HUES64 (cell line): ENCODE measurements around the gene SPATA12.

Experiments
- H3K27ac ChIP-seq: 2 replicates; pipeline ENCODE4 v1.7.0; 2013; ENCODE audit warnings: low read depth, low read length, inconsistent platforms
- H3K27me3 ChIP-seq: 2 replicates; pipeline ENCODE4 v1.6.1; 2013; ENCODE audit warnings: mild to moderate bottlenecking, low read length; ENCODE audit not compliant: insufficient read depth
- H3K36me3 ChIP-seq: 2 replicates; pipeline ENCODE4 v1.6.1; 2013; ENCODE audit warnings: mild to moderate bottlenecking, low read length; ENCODE audit not compliant: insufficient read depth
- H3K4me1 ChIP-seq: 2 replicates; pipeline ENCODE4 v1.6.1; 2013; ENCODE audit warnings: mild to moderate bottlenecking, low read length, moderate library complexity; ENCODE audit not compliant: insufficient read depth
- H3K4me3 ChIP-seq: 2 replicates; pipeline ENCODE4 v1.5.1; 2013; ENCODE audit warnings: mild to moderate bottlenecking, low read length, moderate library complexity
- H3K9ac ChIP-seq: 2 replicates; pipeline ENCODE4 v1.6.1; 2013; ENCODE audit warnings: mild to moderate bottlenecking, low read depth, low read length
- H3K9me3 ChIP-seq: 2 replicates; pipeline ENCODE4 v1.6.1; 2013; ENCODE audit warnings: low read depth, low read length; ENCODE audit not compliant: insufficient read depth
- WGBS: fragments of 150-250, 120-280 bp; methylation state at CpG from one replicate; pipeline ENCODE4 v1.1.7; 2013; ENCODE audit warnings: missing lambda C conversion rate; 5-methylcytosine and 5-hydroxymethylcytosine counted together

SPATA12 gene

GRCh38 chr3:57029924-57030323, 30.5 kb upstream of the SPATA12 start:
- no peak overlapping the region for H3K4me3 ChIP-seq
- no peaks in the 10 kb centered on the region for H3K27me3 ChIP-seq
- H3K27ac ChIP-seq, result no peak overlapping the region
- WGBS, result 91% methylated on average over 7 of the region's 7 CpGs
- no peaks in the 10 kb centered on the region for H3K9me3 ChIP-seq
- H3K9ac ChIP-seq, result no peak overlapping the region
- no peaks in the 10 kb centered on the region for H3K4me1 ChIP-seq
- no peaks in the 10 kb centered on the region; the same call in 1 of the 2 replicates for H3K36me3 ChIP-seq

- Histone ChIP-seq H3K4me1 (no peaks in the 10 kb centered on the region), H3K9ac (no peak overlapping the region), H3K36me3 (no peaks in the 10 kb centered on the region; the same call in 1 of the 2 replicates), H3K27me3 (no peaks in the 10 kb centered on the region), H3K9me3 (no peaks in the 10 kb centered on the region), H3K27ac (no peak overlapping the region), H3K4me3 (no peak overlapping the region)
- 96% methylated on average over 3 of the region's 3 CpGs for WGBS
Measured at GRCh38 chr3:57030721-57031120, 29.7 kb upstream of the SPATA12 start.

- 84% methylated on average over 5 of the region's 5 CpGs for WGBS
- no peak overlapping the region for H3K27ac ChIP-seq
- no peaks in the 10 kb centered on the region for H3K4me1 ChIP-seq
- no peaks in the 10 kb centered on the region; the same call in 1 of the 2 replicates for H3K36me3 ChIP-seq
- no peaks in the 10 kb centered on the region for H3K27me3 ChIP-seq
- H3K9ac ChIP-seq, result no peak overlapping the region
- no peaks in the 10 kb centered on the region for H3K9me3 ChIP-seq
- no peak overlapping the region for H3K4me3 ChIP-seq
Measured at GRCh38 chr3:57031631-57032541, 28.6 kb upstream of the SPATA12 start.

- Histone ChIP-seq H3K9me3 (no peaks in the 10 kb centered on the region), H3K27me3 (no peaks in the 10 kb centered on the region), H3K9ac (no peak overlapping the region), H3K36me3 (no peaks in the 10 kb centered on the region), H3K27ac (no peak overlapping the region), H3K4me3 (no peak overlapping the region), H3K4me1 (no peaks in the 10 kb centered on the region)
- 92% methylated on average over 5 of the region's 5 CpGs for WGBS
Measured at GRCh38 chr3:57036952-57037351, 23.5 kb upstream of the SPATA12 start.

GRCh38 chr3:57038466-57039164, 21.8 kb upstream of the SPATA12 start:
- Histone ChIP-seq H3K4me1 (no peaks in the 10 kb centered on the region), H3K9me3 (no peaks in the 10 kb centered on the region), H3K4me3 (no peak overlapping the region), H3K9ac (no peak overlapping the region), H3K27me3 (no peaks in the 10 kb centered on the region), H3K27ac (no peak overlapping the region), H3K36me3 (no peaks in the 10 kb centered on the region)
- over 99% methylated on average over 5 of the region's 5 CpGs for WGBS

GRCh38 chr3:57041674-57042073, 18.8 kb upstream of the SPATA12 start:
- WGBS, result 82% methylated on average over 6 of the region's 6 CpGs

GRCh38 chr3:57043518-57043917, 16.9 kb upstream of the SPATA12 start:
- no peak overlapping the region for H3K27ac ChIP-seq
- no peak overlapping the region for H3K4me3 ChIP-seq
- WGBS, result no CpG with 5 or more reads among the region's 1 CpG
- H3K27me3 ChIP-seq, result no peaks in the 10 kb centered on the region
- H3K4me1 ChIP-seq, result peaks cover 5% of the 10 kb centered on the region; the same call in 1 of the 2 replicates
- H3K9me3 ChIP-seq, result no peaks in the 10 kb centered on the region
- H3K36me3 ChIP-seq, result no peaks in the 10 kb centered on the region
- no peak overlapping the region for H3K9ac ChIP-seq

More at GRCh38 chr3:57041674-57042073, 18.8 kb upstream of the SPATA12 start:
- H3K9ac ChIP-seq, result no peak overlapping the region
- no peaks in the 10 kb centered on the region for H3K9me3 ChIP-seq
- H3K27me3 ChIP-seq, result no peaks in the 10 kb centered on the region
- H3K4me3 ChIP-seq, result no peak overlapping the region
- no peaks in the 10 kb centered on the region for H3K36me3 ChIP-seq
- peaks cover 5% of the 10 kb centered on the region; the same call in 1 of the 2 replicates for H3K4me1 ChIP-seq
- no peak overlapping the region for H3K27ac ChIP-seq

GRCh38 chr3:57046101-57046765, 14.2 kb upstream of the SPATA12 start:
- H3K27ac ChIP-seq, result no peak overlapping the region
- 90% methylated on average over 7 of the region's 7 CpGs for WGBS
- H3K27me3 ChIP-seq, result no peaks in the 10 kb centered on the region
- H3K9ac ChIP-seq, result no peak overlapping the region
- no peaks in the 10 kb centered on the region for H3K36me3 ChIP-seq
- H3K9me3 ChIP-seq, result no peaks in the 10 kb centered on the region
- H3K4me1 ChIP-seq, result peaks cover 5% of the 10 kb centered on the region; the same call in 1 of the 2 replicates
- no peak overlapping the region for H3K4me3 ChIP-seq

GRCh38 chr3:57048052-57048671, 12.3 kb upstream of the SPATA12 start:
- Histone ChIP-seq H3K9ac (no peak overlapping the region), H3K9me3 (no peaks in the 10 kb centered on the region), H3K4me1 (peaks cover 5% of the 10 kb centered on the region; the same call in 1 of the 2 replicates), H3K4me3 (no peak overlapping the region), H3K36me3 (no peaks in the 10 kb centered on the region), H3K27me3 (no peaks in the 10 kb centered on the region), H3K27ac (no peak overlapping the region)
- 94% methylated on average over 8 of the region's 8 CpGs for WGBS

GRCh38 chr3:57048728-57049127, 11.7 kb upstream of the SPATA12 start:
- 88% methylated on average over 4 of the region's 4 CpGs for WGBS

More at GRCh38 chr3:57048728-57049127, 11.7 kb upstream of the SPATA12 start:
- Histone ChIP-seq H3K9me3 (no peaks in the 10 kb centered on the region), H3K27me3 (no peaks in the 10 kb centered on the region), H3K36me3 (no peaks in the 10 kb centered on the region), H3K9ac (no peak overlapping the region), H3K4me3 (no peak overlapping the region), H3K27ac (no peak overlapping the region), H3K4me1 (peaks cover 5% of the 10 kb centered on the region; the same call in 1 of the 2 replicates)
